K562 (cell line): Measurements from ENCODE around the gene CCM2. TPM values are rescaled to one million over a fixed set of nuclear protein-coding genes. Genes with fewer than 3 reads are reported as not detected.

Experiments
- ATAC-seq: fragments of 200-7000 bp; cut with Tn5 transposase; 3 replicates; pipeline ENCODE4 v1.9.1; 2020; ENCODE audit warnings: moderate library complexity
- BruUV-seq: library from RNA; stranded (reverse); fragments of 400-500 nt; replicated peaks from 2 replicates; lab custom pipeline; 2021; lab: Mats Ljungman, UMichigan
- CTCF ChIA-PET: fragments of 300-600 bp; formaldehyde crosslinking; extraction: SDS; loops from one replicate; lab custom pipeline; 2021; ENCODE audit warnings: low intra/inter-chr PET ratio; lab: Yijun Ruan, JAX
- POLR2A ChIA-PET: fragments of 300-600, 350-650 bp; sonication (Branson Sonifier 250); formaldehyde crosslinking; extraction: SDS; loops from one replicate; lab custom pipeline; 2021; ENCODE audit warnings: antibody characterized with exemption, inconsistent platforms; lab: Yijun Ruan, JAX
- DNase-seq, 4 experiments: peaks; one replicate each; pipeline versions ENCODE4 v3.0.0 to v3.0.0-alpha.2; 2011 to 2018; ENCODE audit warnings: low spot score in 3 of 4, mixed read lengths in 3 of 4; ENCODE audit errors: extremely low read depth in 1 of 4
- FAIRE-seq: peaks from 2 replicates; lab custom pipeline; 2011; peaks lifted over from hg19 to GRCh38; lab: Jason Lieb, UNC
- H2AFZ ChIP-seq: 2 replicates; pipeline ENCODE4 v1.6.0; 2011; ENCODE audit warnings: low read depth, low read length, control low read depth, inconsistent platforms
- H3K27ac ChIP-seq: fragments of 200-600 bp; 3 replicates; pipeline ENCODE4 v1.8.0; 2011; ENCODE audit warnings: low read depth, mild to moderate bottlenecking, control low read depth, inconsistent platforms, low read length, moderate library complexity, mixed read lengths; ENCODE audit errors: extremely low read depth
- H3K27me3 ChIP-seq, 2 experiments: fragments of 300-600 bp in 1 of 2; 2 replicates in 1 of 2; 3 replicates in 1 of 2; pipeline versions ENCODE4 v1.6.0 to v1.8.0; 2011; ENCODE audit warnings: inconsistent platforms in 2 of 2, low read length in 2 of 2, mild to moderate bottlenecking in 1 of 2, mixed read lengths in 1 of 2, moderate library complexity in 1 of 2; ENCODE audit not compliant: control insufficient read depth in 2 of 2, insufficient read depth in 2 of 2
- H3K36me3 ChIP-seq: fragments of 300-600 bp; 3 replicates; pipeline ENCODE4 v1.8.0; 2011; ENCODE audit warnings: mild to moderate bottlenecking, low read length, inconsistent platforms; ENCODE audit not compliant: control insufficient read depth, insufficient read depth
- H3K4me1 ChIP-seq, 2 experiments: fragments of 200-600 bp in 1 of 2; replicated peaks in 1 of 2; 2 replicates in 1 of 2; 3 replicates in 1 of 2; pipeline versions ENCODE4 v1.5.1 to v1.8.0; 2011; ENCODE audit warnings: inconsistent platforms in 2 of 2, low read length in 2 of 2, mild to moderate bottlenecking in 1 of 2, mixed read lengths in 1 of 2, moderate library complexity in 1 of 2; ENCODE audit not compliant: control insufficient read depth in 2 of 2, insufficient read depth in 2 of 2
- H3K4me2 ChIP-seq: 2 replicates; pipeline ENCODE4 v1.6.1; 2011; ENCODE audit warnings: low read length, control low read depth, inconsistent platforms, mixed read lengths; ENCODE audit not compliant: insufficient read depth
- H3K4me3 ChIP-seq: fragments of 200-600 bp; sonication (generic), shearing (Covaris generic); 2 replicates; pipeline ENCODE4 v1.5.1; 2016; ENCODE audit warnings: control low read depth, inconsistent platforms
- H3K79me2 ChIP-seq: fragments of 200-600 bp; 3 replicates; pipeline ENCODE4 v1.8.0; 2011; ENCODE audit warnings: low read length, inconsistent platforms; ENCODE audit not compliant: control insufficient read depth, insufficient read depth
- H3K9ac ChIP-seq, 2 experiments: 2 replicates each; pipeline versions ENCODE4 v1.6.0 to v1.6.1; 2011; ENCODE audit warnings: low read depth in 2 of 2, low read length in 2 of 2, control low read depth in 1 of 2, inconsistent platforms in 1 of 2, mild to moderate bottlenecking in 1 of 2, mixed read lengths in 1 of 2; ENCODE audit not compliant: insufficient read depth in 1 of 2
- H3K9me1 ChIP-seq: one replicate; pipeline ENCODE4 v1.6.0; 2011; ENCODE audit warnings: inconsistent platforms, mild to moderate bottlenecking, low read length, moderate library complexity; ENCODE audit not compliant: control insufficient read depth, insufficient read depth
- H3K9me3 ChIP-seq: replicated peaks from 2 replicates; pipeline ENCODE4 v1.5.1; 2011; ENCODE audit warnings: low read depth, low read length, inconsistent platforms; ENCODE audit not compliant: control insufficient read depth, insufficient read depth
- H4K20me1 ChIP-seq: replicated peaks from 2 replicates; pipeline ENCODE4 v1.6.1; 2011; ENCODE audit warnings: low read length, inconsistent platforms, mixed read lengths; ENCODE audit not compliant: control insufficient read depth, insufficient read depth
- ATF3 ChIP-seq, 2 experiments: fragments of 450-650 bp in 1 of 2; sonication (generic) in 1 of 2; formaldehyde crosslinking in 1 of 2; IDR thresholded peaks in 1 of 2; conservative IDR thresholded peaks in 1 of 2; 2 replicates each; pipeline versions ENCODE4 v1.6.1 to v1.8.1; 2016 to 2023; ENCODE audit warnings: mild to moderate bottlenecking in 2 of 2, moderate library complexity in 2 of 2, inconsistent platforms in 1 of 2, missing genetic modification reagents in 1 of 2
- BACH1 ChIP-seq: fragments of 200-800 bp; sonication (Bioruptor generic); IDR thresholded peaks from 2 replicates; pipeline ENCODE4 v1.6.1; 2016; ENCODE audit warnings: missing genetic modification characterization, missing compliant biosample characterization
- DDX20 ChIP-seq: fragments of 450-650 bp; IDR thresholded peaks from 2 replicates; pipeline ENCODE4 v1.6.1; 2016; ENCODE audit warnings: missing genetic modification characterization, low read depth, mild to moderate bottlenecking, missing compliant biosample characterization, moderate library complexity
- ELK3 ChIP-seq: fragments of 450-650 bp; formaldehyde crosslinking; IDR thresholded peaks from 2 replicates; pipeline ENCODE4 v1.4.0; 2020; ENCODE audit warnings: mild to moderate bottlenecking
- GTF2F1 ChIP-seq: IDR thresholded peaks from 2 replicates; pipeline ENCODE4 v1.6.1; 2011; ENCODE audit warnings: low read depth, low read length, improper control_type of control experiment
- ILK ChIP-seq: fragments of 450-650 bp; IDR thresholded peaks from 2 replicates; pipeline ENCODE4 v1.6.1; 2016; ENCODE audit warnings: missing genetic modification characterization, low read depth, mild to moderate bottlenecking, missing compliant biosample characterization, moderate library complexity, borderline replicate concordance
- MXI1 ChIP-seq: IDR thresholded peaks from 2 replicates; pipeline ENCODE4 v1.6.1; 2011; ENCODE audit warnings: low read depth, mild to moderate bottlenecking, improper control_type of control experiment, low read length
- NFE2L1 ChIP-seq: fragments of 450-650 bp; IDR thresholded peaks from 2 replicates; pipeline ENCODE4 v1.6.1; 2016; ENCODE audit warnings: missing genetic modification characterization, low read depth, mild to moderate bottlenecking, missing compliant biosample characterization, moderate library complexity, borderline replicate concordance
- PHTF2 ChIP-seq: fragments of 250-450 bp; sonication (Bioruptor Pico); IDR thresholded peaks from 2 replicates; pipeline ENCODE4 v1.5.0; 2021; ENCODE audit warnings: mild to moderate bottlenecking
- PTTG1 ChIP-seq: fragments of 450-650 bp; IDR thresholded peaks from 2 replicates; pipeline ENCODE4 v1.6.1; 2016; ENCODE audit warnings: low read depth, mild to moderate bottlenecking, missing genetic modification characterization, missing compliant biosample characterization
- RBM39 ChIP-seq: fragments of 200-400 bp; formaldehyde crosslinking; optimal IDR thresholded peaks from 2 replicates; pipeline ENCODE3; 2018; ENCODE audit warnings: low read depth, low read length
- TEAD1 ChIP-seq, 2 experiments: fragments of 450-650 bp in 1 of 2; sonication (generic) in 1 of 2; formaldehyde crosslinking; IDR thresholded peaks; 2 replicates each; pipeline versions ENCODE4 v1.4.0 to v1.8.0; 2020 to 2022; ENCODE audit warnings: mild to moderate bottlenecking in 2 of 2, missing genetic modification reagents in 1 of 2
- TFAP4 ChIP-seq: sonication (generic); formaldehyde crosslinking; IDR thresholded peaks from 2 replicates; pipeline ENCODE4 v1.8.0; 2022; ENCODE audit warnings: missing genetic modification reagents, mild to moderate bottlenecking, moderate library complexity, borderline replicate concordance
- USF1 ChIP-seq: sonication (generic); formaldehyde crosslinking; IDR thresholded peaks from 2 replicates; pipeline ENCODE4 v1.9.0; 2022; ENCODE audit warnings: mild to moderate bottlenecking, missing genetic modification reagents
- ZNF124 ChIP-seq: sonication (generic); formaldehyde crosslinking; IDR thresholded peaks from 2 replicates; pipeline ENCODE4 v1.8.1; 2022; ENCODE audit warnings: missing genetic modification reagents
- ZNF165 ChIP-seq: fragments of 250-450 bp; sonication (Bioruptor Pico); IDR thresholded peaks from 2 replicates; pipeline ENCODE4 v1.4.0; 2020; ENCODE audit warnings: borderline replicate concordance
- ZNF384 ChIP-seq: IDR thresholded peaks from 2 replicates; pipeline ENCODE4 v1.6.1; 2012; ENCODE audit warnings: low read depth, low read length, improper control_type of control experiment
- WGBS: fragments of 100-300 bp; shearing (Covaris generic); methylation state at CpG from one replicate; pipeline ENCODE4 v1.1.6; 2016; ENCODE audit warnings: low coverage, mixed read lengths; ENCODE audit not compliant: insufficient coverage; ENCODE audit errors: missing lambda C conversion rate; 5-methylcytosine and 5-hydroxymethylcytosine counted together
- in situ Hi-C: fragments of 300-500 bp; cut with MboI; formaldehyde crosslinking; loops from 4 replicates; pipeline ENCODE4 v1.15.0; 2018; ENCODE audit warnings: inconsistent platforms, mixed read lengths
- intact Hi-C: fragments of 100-400 bp; cut with micrococcal nuclease; formaldehyde crosslinking; loops from 2 replicates; pipeline ENCODE4 v1.14.2; 2022
- polyA plus RNA-seq, 8 experiments: library from polyadenylated mRNA; depleted of rRNA in 4 of 8; stranded (reverse) in 5 of 8; unstranded in 3 of 8; fragments of >200 nt; fragmentation: Nextera tagmentation in 2 of 8; fragmentation: Illumina TruSeq in 1 of 8; extraction: Ambion mirVana in 2 of 8; extraction: Trizol in 1 of 8; gene quantifications; 2 replicates each; pipeline versions ENCODE4 v1.2.1 to v1.2.3, GENCODE V29; 2011 to 2014; ENCODE audit warnings: inconsistent platforms in 1 of 8, missing spikeins in 1 of 8
- total RNA-seq, 7 experiments: library from RNA; depleted of rRNA in 6 of 7; stranded (reverse); fragments of >200 nt in 6 of 7; fragmentation: Illumina TruSeq in 2 of 7; extraction: Trizol in 2 of 7; gene quantifications; 2 replicates each; pipeline versions ENCODE4 v1.2.1 to v1.2.3, GENCODE V29; 2011 to 2021; ENCODE audit warnings: low replicate concordance in 1 of 7

CCM2 gene
- total and polyA plus RNA-seq, 9 of the 15 experiments (the other 6 are each of a cell fraction or from before 2014, with no cell fraction given), result 0.41 to 38.6 (median 25.9) TPM

GRCh38 chr7:44988701-44989100, 11.3 kb upstream of the CCM2 start (continued):
- TF ChIP-seq ELK3 (CRISPR knock-in tag), result no peak
- TF ChIP-seq TFAP4 (CRISPR knock-in tag), result 0 out of 2 replicates have a peak, but pooled peaks have one; percentile 2
- no peak for TF ChIP-seq ZNF165 (CRISPR knock-in tag)

- Histone ChIP-seq H4K20me1 (peaks cover 8% of the 10 kb centered on the region; the same call in 1 of the 2 replicates), H3K4me3 (no peak overlapping the region), H3K27me3 (no peaks in the 10 kb centered on the region), H3K9ac (no peak overlapping the region), H2AFZ (no peak overlapping the region), H3K9me3 (no peaks in the 10 kb centered on the region), H3K4me2 (no peak overlapping the region), H3K79me2 (peaks cover 36% of the 10 kb centered on the region), H3K9me1 (no peaks in the 10 kb centered on the region), H3K27ac (no peak overlapping the region), H3K4me1 (peaks cover 29 to 41% of the 10 kb centered on the region in 2 experiments), H3K36me3 (peaks cover 23% of the 10 kb centered on the region)
- ATAC-seq (no peak), FAIRE-seq (no peak), DNase-seq (no peak)
- ChIA-PET CTCF (no interaction called here), POLR2A (interaction anchor here (0.6 to 2.6 kb wide), 2 partner anchors 12 to 364 kb away, joined by 3 to 8 read pairs; no protein-coding TSS in a partner anchor)
- intact Hi-C loops (loop anchor here (5.0 kb wide), 3 partner anchors 107 to 142 kb away; partner anchors contain the start of genes H2AZ2 and TBRG4), in situ Hi-C loops (no loop called here)
- BruUV-seq, result no TSS peak
- WGBS, result 81% methylated on average over 3 of the region's 3 CpGs
- TF ChIP-seq DDX20 (tag) (peak; percentile 90), RBM39 (no peak), ATF3 (IDR thresholded peaks at IDR 0.05) (no peak), ATF3 (CRISPR knock-in tag; conservative IDR thresholded peaks at IDR 0.05) (no peak), NFE2L1 (tag) (peak; percentile 21; the same call in 1 of the 2 replicates), ZNF124 (CRISPR knock-in tag) (no peak), PTTG1 (tag) (peak; percentile 93), USF1 (no peak), ILK (peak; percentile 59; the same call in 1 of the 2 replicates), GTF2F1 (no peak), TEAD1 (CRISPR knock-in tag; IDR thresholded peaks at IDR 0.05) (peak in 1 of 2 experiments; percentile 55; a peak in 1 of 4 replicates), BACH1 (tag) (0 out of 2 replicates have a peak, but pooled peaks have one; percentile 32), MXI1 (no peak), PHTF2 (CRISPR knock-in tag) (no peak), ZNF384 (no peak)
Observed at GRCh38 chr7:44989132-44989531, 10.9 kb upstream of the CCM2 start.
